ENCODE data around the gene HDHD2. TPM values are rescaled to one million over a fixed set of nuclear protein-coding genes. Genes with fewer than 3 reads are reported as not detected.
A peak's percentile ranks its signal among the peaks of the same experiment; 100 is the strongest.

HDHD2 gene
- total and polyA plus RNA-seq, 2 of the 13 experiments (the other 11 are each of a cell fraction or from before 2014, with no cell fraction given), result 10.2 to 34.7 TPM

DNA sequence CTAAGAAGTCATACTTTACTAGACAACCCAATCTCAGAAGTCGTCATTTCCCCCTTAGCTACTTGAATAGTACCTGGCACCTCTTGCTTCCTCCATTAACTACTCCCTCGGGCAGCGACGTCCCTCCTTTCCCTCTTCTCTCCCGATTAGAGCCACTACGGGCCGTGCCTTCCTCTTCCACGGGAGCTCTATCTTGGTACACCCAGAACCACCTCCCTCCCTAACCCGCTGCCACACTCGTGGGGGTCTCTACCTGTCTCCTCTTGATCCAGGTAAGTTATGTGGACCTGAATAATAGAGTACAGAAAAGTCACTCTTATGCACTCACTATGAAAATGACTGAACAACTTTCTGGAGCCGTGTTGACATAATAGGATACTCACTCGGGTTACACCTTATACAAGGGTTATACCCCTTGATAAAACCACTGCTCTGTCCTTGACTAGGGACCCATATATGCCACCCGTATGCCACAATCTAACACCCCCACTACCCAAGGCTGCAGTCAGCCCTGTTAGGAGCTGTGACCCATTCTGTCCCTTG, 595 bp upstream of the HDHD2 start (continued):
- TF ChIP-seq ZHX2 (IDR thresholded peaks at IDR 0.05; ENCODE audit: low read depth) (no peak), ZHX2 (CRISPR knock-in tag; IDR thresholded peaks at IDR 0.05; ENCODE audit: borderline replicate concordance) (no peak), UBTF (CRISPR knock-in tag; IDR thresholded peaks at IDR 0.05) (no peak), ZNF224 (CRISPR knock-in tag; IDR thresholded peaks at IDR 0.05) (0 out of 2 replicates have a peak, but pooled peaks have one; percentile 17), GLMP (CRISPR knock-in tag; IDR thresholded peaks at IDR 0.05; ENCODE audit: borderline replicate concordance) (no peak), ZNF7 (CRISPR knock-in tag; IDR thresholded peaks at IDR 0.05) (no peak), ZFP37 (CRISPR knock-in tag; IDR thresholded peaks at IDR 0.05; ENCODE audit: borderline replicate concordance) (no peak), ZNF546 (CRISPR knock-in tag; conservative IDR thresholded peaks at IDR 0.05) (no peak), ZFP36 (IDR thresholded peaks at IDR 0.05; ENCODE audit: borderline replicate concordance, low read depth, low read length, partially characterized antibody) (no peak), NFYB (CRISPR knock-in tag; IDR thresholded peaks at IDR 0.05) (no peak), TBX2 (CRISPR knock-in tag; IDR thresholded peaks at IDR 0.05; ENCODE audit: borderline replicate concordance) (no peak), BRCA1 (CRISPR knock-in tag; IDR thresholded peaks at IDR 0.05) (no peak), MAFF (IDR thresholded peaks at IDR 0.05; ENCODE audit: low read depth, low read length) (no peak), ZNF574 (CRISPR knock-in tag; IDR thresholded peaks at IDR 0.05) (no peak), MZF1 (CRISPR knock-in tag; IDR thresholded peaks at IDR 0.05; ENCODE audit: borderline replicate concordance) (no peak)
- TF ChIP-seq, protein P1, sequence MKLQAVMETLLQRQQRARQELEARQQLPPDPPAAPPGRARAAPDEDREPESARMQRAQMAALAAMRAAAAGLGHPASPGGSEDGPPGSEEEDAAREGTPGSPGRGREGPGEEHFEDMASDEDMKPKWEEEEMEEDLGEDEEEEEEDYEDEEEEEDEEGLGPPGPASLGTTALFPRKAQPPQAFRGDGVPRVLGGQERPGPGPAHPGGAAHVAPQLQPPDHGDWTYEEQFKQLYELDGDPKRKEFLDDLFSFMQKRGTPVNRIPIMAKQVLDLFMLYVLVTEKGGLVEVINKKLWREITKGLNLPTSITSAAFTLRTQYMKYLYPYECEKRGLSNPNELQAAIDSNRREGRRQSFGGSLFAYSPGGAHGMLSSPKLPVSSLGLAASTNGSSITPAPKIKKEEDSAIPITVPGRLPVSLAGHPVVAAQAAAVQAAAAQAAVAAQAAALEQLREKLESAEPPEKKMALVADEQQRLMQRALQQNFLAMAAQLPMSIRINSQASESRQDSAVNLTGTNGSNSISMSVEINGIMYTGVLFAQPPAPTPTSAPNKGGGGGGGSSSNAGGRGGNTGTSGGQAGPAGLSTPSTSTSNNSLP (IDR thresholded peaks at IDR 0.05; ENCODE audit: low read depth, low read length), result no peak
